Measurements from ENCODE around the gene CDYL. TPM values are rescaled to one million over a fixed set of nuclear protein-coding genes. Genes with fewer than 3 reads are reported as not detected.

CDYL gene
- total and polyA plus RNA-seq, 4 donors: 3.3 to 25.4 (median 11.0) TPM

DNA sequence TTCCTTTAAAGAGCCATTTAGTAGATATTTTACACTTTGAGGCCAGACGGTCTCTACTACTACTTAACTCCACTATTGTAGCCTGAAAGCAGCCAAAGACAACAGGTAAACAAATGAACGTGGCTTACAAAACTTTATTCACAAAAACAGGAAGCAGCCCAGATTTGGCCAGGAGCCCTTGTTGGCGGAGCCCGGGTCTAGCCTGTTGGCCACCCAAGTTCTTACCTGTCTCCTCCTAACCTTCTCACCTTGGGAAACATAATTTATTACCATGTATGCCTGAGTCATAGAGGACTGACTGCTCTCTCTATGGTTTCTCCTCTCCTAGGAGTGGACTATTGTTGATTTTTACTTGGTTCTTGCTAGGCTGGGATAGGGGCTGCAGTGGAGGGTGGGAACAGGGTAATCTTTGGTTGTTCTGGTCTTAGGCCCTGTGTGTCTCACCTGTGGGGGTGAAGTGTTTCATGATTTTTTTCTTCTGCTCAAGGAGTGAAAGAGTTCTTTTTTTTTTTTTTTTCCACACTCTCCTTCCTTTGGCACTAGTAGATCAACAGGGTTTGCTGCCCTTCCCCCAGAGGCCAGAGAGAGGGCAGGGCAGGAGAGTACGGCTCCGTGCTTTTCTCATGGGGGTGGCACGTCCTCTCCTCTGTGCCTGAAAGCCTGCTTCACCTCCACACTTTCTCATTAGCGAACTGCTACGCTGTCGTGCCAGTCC is 137.7 kb downstream of the CDYL start:
- 71% methylated on average over 10 of the region's 10 CpGs for WGBS
- no peaks in the 10 kb centered on the region for H3K9me3 ChIP-seq (ENCODE audit: control insufficient read depth in 4 of 4, low read length in 3 of 4)
- H3K36me3 ChIP-seq (ENCODE audit: control insufficient read depth in 4 of 4, insufficient read depth in 3 of 4, low read depth in 1 of 4, low read length in 3 of 4): peaks cover 0 to 2% (median 0%) of the 10 kb centered on the region in 4 donors
- no peak overlapping the region for H3K4me3 ChIP-seq (ENCODE audit: low read depth in 1 of 3, low read length in 3 of 3)
- DNase-seq (ENCODE audit: low spot score): no peak
- no peak for TF ChIP-seq RAD21 (IDR thresholded peaks at IDR 0.05)
- TF ChIP-seq, protein P1, sequence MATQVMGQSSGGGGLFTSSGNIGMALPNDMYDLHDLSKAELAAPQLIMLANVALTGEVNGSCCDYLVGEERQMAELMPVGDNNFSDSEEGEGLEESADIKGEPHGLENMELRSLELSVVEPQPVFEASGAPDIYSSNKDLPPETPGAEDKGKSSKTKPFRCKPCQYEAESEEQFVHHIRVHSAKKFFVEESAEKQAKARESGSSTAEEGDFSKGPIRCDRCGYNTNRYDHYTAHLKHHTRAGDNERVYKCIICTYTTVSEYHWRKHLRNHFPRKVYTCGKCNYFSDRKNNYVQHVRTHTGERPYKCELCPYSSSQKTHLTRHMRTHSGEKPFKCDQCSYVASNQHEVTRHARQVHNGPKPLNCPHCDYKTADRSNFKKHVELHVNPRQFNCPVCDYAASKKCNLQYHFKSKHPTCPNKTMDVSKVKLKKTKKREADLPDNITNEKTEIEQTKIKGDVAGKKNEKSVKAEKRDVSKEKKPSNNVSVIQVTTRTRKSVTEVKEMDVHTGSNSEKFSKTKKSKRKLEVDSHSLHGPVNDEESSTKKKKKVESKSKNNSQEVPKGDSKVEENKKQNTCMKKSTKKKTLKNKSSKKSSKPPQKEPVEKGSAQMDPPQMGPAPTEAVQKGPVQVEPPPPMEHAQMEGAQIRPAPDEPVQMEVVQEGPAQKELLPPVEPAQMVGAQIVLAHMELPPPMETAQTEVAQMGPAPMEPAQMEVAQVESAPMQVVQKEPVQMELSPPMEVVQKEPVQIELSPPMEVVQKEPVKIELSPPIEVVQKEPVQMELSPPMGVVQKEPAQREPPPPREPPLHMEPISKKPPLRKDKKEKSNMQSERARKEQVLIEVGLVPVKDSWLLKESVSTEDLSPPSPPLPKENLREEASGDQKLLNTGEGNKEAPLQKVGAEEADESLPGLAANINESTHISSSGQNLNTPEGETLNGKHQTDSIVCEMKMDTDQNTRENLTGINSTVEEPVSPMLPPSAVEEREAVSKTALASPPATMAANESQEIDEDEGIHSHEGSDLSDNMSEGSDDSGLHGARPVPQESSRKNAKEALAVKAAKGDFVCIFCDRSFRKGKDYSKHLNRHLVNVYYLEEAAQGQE (IDR thresholded peaks at IDR 0.05): no peak
- TF ChIP-seq HNF4A (conservative IDR thresholded peaks at IDR 0.05): no peak
- TF ChIP-seq SP1 (IDR thresholded peaks at IDR 0.05): no peak
- TF ChIP-seq TAF1 (conservative IDR thresholded peaks at IDR 0.05): no peak
- TF ChIP-seq NR2F2 (IDR thresholded peaks at IDR 0.05): no peak
- TF ChIP-seq GABPA (IDR thresholded peaks at IDR 0.05 in 1 of 2, conservative IDR thresholded peaks at IDR 0.05 in 1 of 2): no peak
- TF ChIP-seq, protein P2, sequence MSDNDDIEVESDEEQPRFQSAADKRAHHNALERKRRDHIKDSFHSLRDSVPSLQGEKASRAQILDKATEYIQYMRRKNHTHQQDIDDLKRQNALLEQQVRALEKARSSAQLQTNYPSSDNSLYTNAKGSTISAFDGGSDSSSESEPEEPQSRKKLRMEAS (IDR thresholded peaks at IDR 0.05): no peak
- no peak for TF ChIP-seq EGR1 (IDR thresholded peaks at IDR 0.05; ENCODE audit: low read depth in 2 of 2)
- no peak for TF ChIP-seq FOXA1 (IDR thresholded peaks at IDR 0.05)
- H3K27ac ChIP-seq (ENCODE audit: low read depth in 1 of 2, low read length in 2 of 2): no peak overlapping the region
- H3K9ac ChIP-seq (ENCODE audit: low read depth in 1 of 2, low read length in 2 of 2): no peak overlapping the region
- H3K27me3 ChIP-seq (ENCODE audit: control insufficient read depth in 4 of 4, insufficient read depth in 4 of 4, low read length in 3 of 4): no peaks in the 10 kb centered on the region
- H3K4me1 ChIP-seq (ENCODE audit: control insufficient read depth in 4 of 4, insufficient read depth in 4 of 4, low read length in 3 of 4): peaks cover 0 to 7% (median 2%) of the 10 kb centered on the region in 4 donors

DNA sequence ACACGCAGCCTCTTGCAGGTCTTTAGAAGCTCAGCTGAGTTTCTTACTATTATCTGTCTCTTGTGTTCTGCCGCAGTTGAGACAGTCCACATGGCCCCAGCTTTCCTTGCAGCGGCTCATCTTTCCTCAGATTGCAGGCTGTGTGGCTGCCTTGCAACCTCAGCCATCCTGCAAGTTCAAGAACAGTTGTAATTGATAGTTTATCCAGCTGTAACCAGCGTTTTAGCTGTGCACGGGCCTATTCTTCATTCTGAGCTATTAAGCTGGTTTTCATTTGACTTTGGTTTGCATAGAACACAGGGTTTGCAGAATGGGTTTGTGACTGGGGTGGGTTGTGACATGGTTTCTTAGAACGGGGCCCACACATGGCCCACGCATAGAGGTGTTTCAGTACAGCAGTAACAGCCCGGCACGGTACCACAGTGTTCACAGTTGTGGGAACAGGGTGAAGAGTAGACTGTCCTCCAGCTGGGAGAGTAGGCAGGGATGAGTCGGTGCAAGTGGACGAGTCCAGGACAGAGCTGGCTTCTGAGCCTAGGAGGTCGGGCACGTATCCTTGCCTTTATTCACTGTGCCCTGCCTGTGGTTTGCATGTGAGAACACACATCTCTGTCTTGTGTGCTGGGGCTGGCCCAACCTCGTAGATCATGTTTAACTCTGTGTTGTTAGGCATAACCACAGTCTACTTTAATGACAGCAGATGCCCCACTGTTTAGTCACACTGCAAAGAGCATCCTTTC is 138.4 kb downstream of the CDYL start:
- H3K9ac ChIP-seq (ENCODE audit: low read depth in 1 of 2, low read length in 2 of 2): no peak overlapping the region
- DNase-seq (ENCODE audit: low spot score): no peak
- H3K36me3 ChIP-seq (ENCODE audit: control insufficient read depth in 4 of 4, insufficient read depth in 3 of 4, low read depth in 1 of 4, low read length in 3 of 4): no peaks in the 10 kb centered on the region
- H3K4me3 ChIP-seq (ENCODE audit: low read depth in 1 of 3, low read length in 3 of 3): no peak overlapping the region
- no peaks in the 10 kb centered on the region for H3K27me3 ChIP-seq (ENCODE audit: control insufficient read depth in 4 of 4, insufficient read depth in 4 of 4, low read length in 3 of 4)
- no peaks in the 10 kb centered on the region for H3K9me3 ChIP-seq (ENCODE audit: control insufficient read depth in 4 of 4, low read length in 3 of 4)
- H3K27ac ChIP-seq (ENCODE audit: low read depth in 1 of 2, low read length in 2 of 2): no peak overlapping the region
- 75% methylated on average over 14 of the region's 14 CpGs for WGBS
- TF ChIP-seq EGR1 (IDR thresholded peaks at IDR 0.05; ENCODE audit: low read depth in 2 of 2) (no peak), FOXA2 (IDR thresholded peaks at IDR 0.05) (no peak), FOXA1 (IDR thresholded peaks at IDR 0.05) (no peak), RAD21 (IDR thresholded peaks at IDR 0.05) (no peak)
- TF ChIP-seq, protein P1 (IDR thresholded peaks at IDR 0.05): no peak
- peaks cover 0 to 7% (median 2%) of the 10 kb centered on the region in 4 donors for H3K4me1 ChIP-seq (ENCODE audit: control insufficient read depth in 4 of 4, insufficient read depth in 4 of 4, low read length in 3 of 4)

All from liver (tissue), 9 donors.